NCI-H2107 treated with DMSO at 0.1 percent for 48 hours (cell line): ENCODE measurements around the gene METRNL.
"Not testable (repeated sequence)": the region's sequence is repeated elsewhere in the genome, so short reads cannot be mapped to it uniquely, and the experiment has no call there.

Experiments used
- DNase-seq: peaks from one replicate; lab custom pipeline; 2025; ENCODE audit not compliant: unreplicated experiment; lab: John Stamatoyannopoulos, UW

Gene METRNL

GRCh38 chr17:83079352-83079747 is at the start of gene METRNL:
Gene METRNL (plus strand): TSS chr17:83079609. CDS start chr17:83079816, 207 bp downstream.
- DNase-seq = no peak

DNA sequence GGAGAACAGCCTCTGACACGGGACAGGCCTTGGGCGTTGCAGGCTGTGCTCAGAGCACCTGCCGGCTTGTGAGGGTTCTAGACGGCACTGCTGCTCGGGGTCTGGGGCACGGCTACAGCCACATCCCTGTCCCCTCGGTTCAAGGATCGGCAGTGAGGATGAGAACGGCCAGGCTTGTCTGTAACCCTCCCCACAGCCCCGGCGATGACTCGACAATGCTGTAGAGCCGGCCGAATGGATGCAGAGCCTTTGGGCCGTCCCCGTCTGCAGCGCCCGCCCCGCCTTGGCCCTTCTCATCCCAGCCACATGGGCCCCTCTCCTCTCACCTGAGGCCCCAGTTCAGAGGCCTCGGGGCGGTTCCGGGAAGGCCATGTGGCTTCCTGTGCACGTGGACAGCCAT is 49.0 kb upstream of the METRNL start:
- no peak for DNase-seq

GRCh38 chr17:83031321-83031945 is 48.0 kb upstream of the METRNL start:
- no peak for DNase-seq

DNA sequence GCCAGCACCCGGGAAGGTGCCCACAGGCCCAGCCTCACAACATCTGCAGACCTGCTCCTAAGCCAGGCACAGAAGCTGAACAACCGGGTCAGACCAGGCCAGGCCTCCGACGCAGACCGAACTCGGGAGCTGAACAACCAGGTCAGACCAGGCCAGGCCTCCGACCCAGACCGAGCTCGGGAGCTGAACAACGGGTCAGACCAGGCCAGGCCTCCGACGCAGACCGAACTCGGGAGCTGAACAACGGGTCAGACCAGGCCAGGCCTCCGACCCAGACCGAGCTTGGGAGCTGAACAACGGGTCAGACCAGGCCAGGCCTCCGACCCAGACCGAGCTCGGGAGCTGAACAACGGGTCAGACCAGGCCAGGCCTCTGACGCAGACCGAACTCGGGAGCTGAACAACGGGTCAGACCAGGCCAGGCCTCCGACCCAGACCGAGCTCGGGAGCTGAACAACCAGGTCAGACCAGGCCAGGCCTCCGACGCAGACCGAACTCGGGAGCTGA is 47.4 kb upstream of the METRNL start:
- not testable (repeated sequence) for DNase-seq

DNA sequence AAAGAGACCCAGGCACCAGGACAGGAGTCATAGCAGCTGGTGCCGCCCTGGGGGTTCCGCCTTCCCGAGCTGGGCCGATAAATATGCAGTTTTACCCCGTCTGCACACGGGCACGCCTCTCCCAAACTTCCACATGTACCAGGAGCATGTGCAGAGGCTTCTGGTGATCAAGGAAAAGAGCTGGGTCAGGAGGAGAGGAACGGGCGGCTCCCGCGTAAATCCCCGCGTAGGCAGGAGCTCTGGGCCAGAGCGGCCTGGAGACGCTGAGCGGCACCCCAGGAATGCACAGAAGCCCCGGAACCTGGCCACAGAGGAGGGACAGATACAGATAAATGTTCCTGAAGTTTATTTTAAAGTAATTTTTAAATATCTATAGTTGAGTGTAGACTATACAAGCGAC is 46.6 kb upstream of the METRNL start:
- DNase-seq = no peak

DNA sequence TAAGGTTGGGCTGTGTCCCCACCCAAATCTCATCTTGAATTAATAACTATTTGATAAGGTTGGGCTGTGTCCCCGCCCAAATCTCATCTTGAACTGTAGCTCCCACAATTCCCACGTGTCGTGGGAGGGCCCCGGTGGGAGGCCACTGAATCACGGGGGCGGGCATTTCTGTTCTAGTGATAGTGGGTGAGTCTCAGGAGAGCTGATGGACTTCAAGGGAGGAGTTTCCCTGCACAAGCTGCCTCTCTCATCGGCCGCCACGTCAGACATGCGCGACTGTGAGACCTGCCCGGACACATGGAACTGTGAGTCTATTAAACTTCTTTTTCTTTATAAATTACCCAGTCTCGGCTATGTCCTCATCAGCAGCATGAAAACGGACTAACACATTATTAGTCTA is 44.9 kb upstream of the METRNL start:
- no peak for DNase-seq

DNA sequence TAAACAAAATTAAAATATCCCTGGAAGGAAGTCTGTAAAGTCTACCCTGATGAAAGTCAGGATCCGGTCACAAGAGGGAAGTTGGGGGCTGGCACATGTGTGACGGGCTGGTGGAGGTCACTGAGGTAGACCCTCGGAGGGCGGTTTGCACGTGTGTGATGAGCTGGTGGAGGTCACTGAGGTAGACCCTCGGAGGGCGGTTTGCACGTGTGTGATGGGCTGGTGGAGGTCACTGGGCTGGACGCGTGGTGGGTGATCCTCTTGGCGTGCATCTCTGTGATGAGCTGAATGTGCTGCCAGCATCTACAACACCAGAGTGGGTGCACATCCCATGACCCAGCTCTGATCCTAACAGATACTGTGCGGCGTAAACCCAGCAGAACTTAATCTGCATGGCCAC is 43.7 kb upstream of the METRNL start:
- DNase-seq = no peak

GRCh38 chr17:83036193-83036592 is 43.2 kb upstream of the METRNL start:
- DNase-seq = no peak

- DNase-seq = no peak
These were observed 42.7 kb upstream of the METRNL start for GRCh38 chr17:83036666-83037065.

- no peak for DNase-seq
These were observed 42.1 kb upstream of the METRNL start for GRCh38 chr17:83037084-83037873.

DNA sequence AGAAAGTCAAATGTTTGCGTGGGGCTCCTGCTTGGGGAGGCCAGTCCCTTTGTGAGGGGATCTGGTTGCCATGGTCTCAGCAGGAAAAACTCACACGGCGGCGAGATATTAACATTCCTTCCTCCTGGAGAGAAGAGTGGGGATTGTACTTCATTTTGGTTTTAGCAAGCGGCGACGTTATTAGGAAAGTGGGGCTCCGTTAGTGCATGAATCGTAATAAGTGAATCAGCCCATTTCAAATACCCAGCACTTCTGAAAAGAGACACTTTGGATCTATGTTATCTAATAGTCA is 41.6 kb upstream of the METRNL start:
- no peak for DNase-seq

GRCh38 chr17:83038983-83039382 is 40.4 kb upstream of the METRNL start:
- DNase-seq = not testable (repeated sequence)

DNA sequence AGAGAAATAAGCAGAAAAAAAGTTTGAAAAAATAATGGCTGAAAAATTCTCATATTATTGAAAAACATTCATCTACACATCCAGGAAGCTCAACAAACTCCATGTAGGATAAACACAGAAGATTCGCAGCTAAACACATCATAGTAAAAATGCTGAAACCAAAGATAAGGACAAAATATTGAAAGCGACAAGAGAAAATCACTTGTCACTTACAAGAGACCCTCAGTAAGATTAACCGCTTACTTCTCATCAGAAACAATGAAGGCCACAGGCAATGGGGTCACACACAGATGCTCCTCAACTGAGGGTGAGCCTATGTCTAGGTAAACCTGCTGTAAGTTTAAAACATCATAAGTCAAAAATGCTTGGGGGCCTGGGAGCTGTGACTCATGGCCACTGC is 38.1 kb upstream of the METRNL start:
- DNase-seq = no peak

DNA sequence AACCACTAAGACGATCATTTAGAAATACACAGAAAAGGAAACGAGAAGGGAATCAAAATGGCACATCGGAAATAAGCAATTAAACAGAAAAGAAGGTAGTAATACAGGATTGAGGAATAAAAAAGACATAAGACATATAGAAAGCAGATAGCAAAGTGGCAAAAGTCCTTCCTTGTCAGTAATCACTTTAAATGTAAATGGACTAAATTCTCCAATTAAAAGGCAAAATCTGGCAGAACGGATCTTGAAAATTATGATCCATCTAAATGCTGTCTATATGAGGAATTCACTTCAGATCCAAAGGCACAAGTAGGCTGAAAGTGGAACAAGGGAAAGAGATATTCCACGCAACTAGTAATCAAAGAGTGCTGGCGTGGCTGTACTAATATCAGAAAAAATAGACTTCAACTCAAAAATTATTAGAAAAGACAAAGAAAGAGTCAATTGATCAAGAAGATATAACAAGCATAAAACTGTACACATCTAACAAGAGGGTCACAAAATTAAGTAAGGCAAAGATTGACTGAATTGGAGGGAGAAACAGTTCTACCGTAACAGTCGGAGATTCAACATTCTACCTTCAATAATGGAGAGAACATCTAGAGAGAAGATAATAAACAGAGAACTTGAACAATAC is 36.8 kb upstream of the METRNL start:
- DNase-seq = no peak

DNA sequence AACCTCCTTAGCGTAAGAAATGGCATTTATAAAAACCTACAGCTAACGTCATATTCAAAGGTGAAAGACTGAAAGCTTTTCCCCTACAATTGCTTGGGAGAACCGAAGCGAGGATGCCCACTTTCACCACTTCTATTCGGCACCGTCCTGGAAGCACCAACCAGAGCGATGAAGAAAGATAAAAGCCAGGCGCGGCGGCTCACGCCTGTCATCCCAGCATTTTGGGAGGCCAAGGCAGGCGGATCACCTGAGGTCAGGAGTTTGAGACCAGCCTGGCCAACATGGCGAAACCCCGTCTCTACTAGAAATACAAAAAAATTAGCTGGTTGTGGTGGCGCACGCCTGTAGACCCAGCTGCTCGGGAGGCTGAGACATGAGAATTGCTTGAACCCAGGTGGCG is 34.9 kb upstream of the METRNL start:
- DNase-seq = not testable (repeated sequence)

- DNase-seq = no peak
These were observed 32.8 kb upstream of the METRNL start for GRCh38 chr17:83046448-83047181.

DNA sequence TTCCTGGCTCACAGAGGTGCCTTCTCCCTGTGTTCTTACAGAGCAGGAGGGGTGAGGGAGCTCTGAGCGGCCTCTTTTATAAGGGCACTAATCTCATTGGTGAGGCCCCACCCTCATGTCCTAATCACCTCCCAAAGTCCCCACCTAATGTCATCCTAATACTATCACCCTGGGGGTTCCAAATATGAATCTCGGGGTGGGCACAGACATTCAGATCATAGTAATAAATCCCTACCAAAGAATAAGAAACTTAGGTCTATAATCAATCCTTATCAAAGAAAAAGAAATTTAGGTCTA is 32.3 kb upstream of the METRNL start:
- DNase-seq = no peak

DNA sequence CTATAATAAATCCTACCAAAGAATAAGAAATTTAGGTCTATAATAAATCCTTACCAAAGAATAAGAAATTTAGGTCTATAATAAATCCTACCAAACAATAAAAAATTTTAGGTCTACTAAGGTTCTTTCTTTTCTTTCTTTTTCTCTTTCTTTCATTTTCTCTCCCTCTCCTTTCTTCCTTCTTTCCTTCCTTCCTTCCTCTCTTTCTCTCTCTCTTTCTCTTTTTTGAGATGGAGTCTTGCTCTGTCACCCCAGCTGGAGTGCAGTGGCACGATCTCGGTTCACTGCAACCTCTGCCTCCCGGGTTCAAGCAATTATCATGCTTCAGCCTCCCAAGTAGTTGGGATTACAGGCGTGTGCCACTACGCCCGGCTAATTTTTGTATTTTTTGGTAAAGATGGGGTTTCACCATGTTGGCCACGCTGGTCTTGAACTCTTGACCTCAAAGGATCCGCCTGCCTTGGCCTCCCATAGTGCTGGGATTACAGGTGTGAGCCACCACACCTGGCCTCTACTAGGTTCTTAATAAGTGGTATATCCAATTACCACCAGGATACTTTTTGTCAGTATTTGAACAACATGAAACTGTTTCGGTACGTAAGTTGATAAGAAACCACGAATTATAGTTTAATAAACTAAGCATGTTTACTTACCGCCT is 31.5 kb upstream of the METRNL start:
- DNase-seq = not testable (repeated sequence)

DNA sequence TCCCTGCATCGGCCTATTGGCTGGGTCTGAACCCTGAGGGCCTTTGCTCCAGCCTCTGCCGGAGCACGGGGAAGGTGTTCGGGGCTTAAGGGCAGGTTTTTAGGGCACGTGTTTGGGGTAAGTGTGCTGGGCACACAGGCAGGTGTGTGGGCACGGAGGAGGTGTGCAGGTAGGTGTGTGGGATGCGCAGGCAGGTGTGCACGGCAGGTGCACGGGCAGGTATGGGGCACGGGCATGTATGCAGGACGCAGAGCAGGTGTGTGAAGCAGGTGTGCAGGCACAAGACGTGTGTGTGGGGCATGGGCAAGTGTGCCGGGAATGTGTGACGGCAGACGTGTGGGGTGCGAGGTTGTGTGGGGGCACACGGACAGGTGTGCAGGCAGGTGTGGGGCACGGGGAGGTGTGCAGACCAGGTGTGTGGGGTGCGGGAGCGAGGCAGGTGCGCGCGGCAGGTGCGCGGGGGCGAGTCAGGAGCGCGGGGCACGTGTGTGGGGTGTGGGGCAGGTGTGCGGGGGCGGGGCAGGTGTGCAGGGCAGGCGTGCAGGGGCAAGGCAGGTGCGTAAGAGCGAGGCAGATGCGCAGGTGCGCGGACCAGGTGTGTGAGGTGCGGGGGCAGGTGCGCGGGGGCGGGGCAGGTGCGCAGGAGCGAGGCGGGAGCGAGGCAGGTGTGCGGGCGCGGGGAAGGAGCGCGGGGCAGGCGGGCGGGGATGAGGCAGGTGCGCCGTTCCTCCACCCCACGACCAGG is 28.6 kb upstream of the METRNL start:
- peak; percentile 18 for DNase-seq

GRCh38 chr17:83051396-83052240 is 27.8 kb upstream of the METRNL start:
- DNase-seq = peak; percentile 87
